ENCODE measurements around the gene UROC1.

The UROC1 gene

GRCh38 chr3:126517291-126517951 lies at the start of gene UROC1:
Gene UROC1, minus strand, starts transcription at chr3:126517773. Its CDS starts 54 bp downstream, at chr3:126517719.
- TF ChIP-seq ZNF274 (IDR thresholded peaks at IDR 0.05; ENCODE audit: low read depth, low read length): no peak

GRCh38 chr3:126562737-126563276 lies 45.2 kb upstream of the UROC1 start:
- no peak for TF ChIP-seq ZNF274 (IDR thresholded peaks at IDR 0.05; ENCODE audit: low read depth, low read length)
- no peak overlapping the region for H3K4me3 ChIP-seq (ENCODE audit: low read length)

More at GRCh38 chr3:126517291-126517951, at the start of gene UROC1:
- no peak within 1 kb of the TSS for H3K4me3 ChIP-seq (ENCODE audit: low read length)

- no peak within 1 kb of the TSS for H3K4me3 ChIP-seq (ENCODE audit: low read length)
- TF ChIP-seq ZNF274 (IDR thresholded peaks at IDR 0.05; ENCODE audit: low read depth, low read length): no peak
Measured at GRCh38 chr3:126558336-126559071, 40.9 kb upstream of the UROC1 start, which contains the start of gene C3orf22. Gene C3orf22, minus strand, starts transcription at chr3:126558932. Its CDS starts 5,542 bp downstream, at chr3:126553390.

GRCh38 chr3:126557761-126558160 lies 40.2 kb upstream of the UROC1 start:
- H3K4me3 ChIP-seq (ENCODE audit: low read length): no peak overlapping the region
- no peak for TF ChIP-seq ZNF274 (IDR thresholded peaks at IDR 0.05; ENCODE audit: low read depth, low read length)

- H3K4me3 ChIP-seq (ENCODE audit: low read length): no peak overlapping the region
- TF ChIP-seq ZNF274 (IDR thresholded peaks at IDR 0.05; ENCODE audit: low read depth, low read length): no peak
Measured at GRCh38 chr3:126557415-126557745, 39.8 kb upstream of the UROC1 start.

GRCh38 chr3:126556637-126557414 lies 39.3 kb upstream of the UROC1 start:
- TF ChIP-seq ZNF274 (IDR thresholded peaks at IDR 0.05; ENCODE audit: low read depth, low read length): no peak
- no peak overlapping the region for H3K4me3 ChIP-seq (ENCODE audit: low read length)

- no peak overlapping the region for H3K4me3 ChIP-seq (ENCODE audit: low read length)
- TF ChIP-seq ZNF274 (IDR thresholded peaks at IDR 0.05; ENCODE audit: low read depth, low read length): no peak
Measured at GRCh38 chr3:126555795-126556636, 38.4 kb upstream of the UROC1 start.

- no peak overlapping the region for H3K4me3 ChIP-seq (ENCODE audit: low read length)
- no peak for TF ChIP-seq ZNF274 (IDR thresholded peaks at IDR 0.05; ENCODE audit: low read depth, low read length)
Measured at GRCh38 chr3:126554560-126555525, 37.3 kb upstream of the UROC1 start.

GRCh38 chr3:126553284-126554084 lies 35.9 kb upstream of the UROC1 start:
- TF ChIP-seq ZNF274 (IDR thresholded peaks at IDR 0.05; ENCODE audit: low read depth, low read length): no peak
- no peak overlapping the region for H3K4me3 ChIP-seq (ENCODE audit: low read length)

- no peak for TF ChIP-seq ZNF274 (IDR thresholded peaks at IDR 0.05; ENCODE audit: low read depth, low read length)
- no peak overlapping the region for H3K4me3 ChIP-seq (ENCODE audit: low read length)
Measured at GRCh38 chr3:126552688-126553283, 35.2 kb upstream of the UROC1 start.

All from GM08714 (cell line).